GM18517 (cell line): ENCODE data around the gene YIPF7.

Experiments
- ATAC-seq: cut with Tn5 transposase; IDR thresholded peaks from one replicate; pipeline ENCODE4 v1.9.1; 2021; ENCODE audit warnings: mild to moderate bottlenecking, moderate library complexity; ENCODE audit not compliant: unreplicated experiment

Gene YIPF7

DNA sequence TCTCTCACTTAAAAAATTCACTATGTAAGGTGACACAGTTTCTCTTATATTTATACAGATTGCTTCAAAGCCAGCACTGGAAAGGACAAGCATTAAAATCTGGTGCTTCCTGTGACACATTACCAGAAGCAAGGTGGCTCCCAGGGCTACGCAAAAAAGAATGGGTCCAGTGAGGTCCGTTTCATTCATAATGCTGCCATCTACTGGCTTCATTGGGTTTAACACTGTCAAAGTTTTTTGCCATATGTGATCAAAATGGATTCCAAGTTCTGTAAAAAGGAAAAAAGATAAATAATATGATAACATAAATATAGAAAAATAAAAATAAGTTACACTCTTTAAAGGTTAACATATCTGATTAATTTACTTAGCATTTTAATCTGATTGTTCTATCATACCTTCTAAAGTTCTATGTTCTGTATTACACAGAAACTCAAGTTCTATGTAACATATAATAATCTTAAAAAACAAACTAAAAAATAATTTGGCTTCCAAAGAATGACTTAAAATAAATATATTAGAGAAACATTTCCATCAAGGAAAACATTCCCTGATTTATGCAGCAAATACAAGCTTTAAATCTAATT, 22.1 kb downstream of the YIPF7 start:
- ATAC-seq: peak; percentile 99

- no peak for ATAC-seq
Measured at GRCh38 chr4:44623676-44624075, 27.7 kb downstream of the YIPF7 start.

GRCh38 chr4:44616621-44617020, 34.8 kb downstream of the YIPF7 start:
- no peak for ATAC-seq

- no peak for ATAC-seq
Measured at GRCh38 chr4:44583393-44583792, 68.0 kb downstream of the YIPF7 start.

- no peak for ATAC-seq
Measured at GRCh38 chr4:44580231-44580630, 71.2 kb downstream of the YIPF7 start.

DNA sequence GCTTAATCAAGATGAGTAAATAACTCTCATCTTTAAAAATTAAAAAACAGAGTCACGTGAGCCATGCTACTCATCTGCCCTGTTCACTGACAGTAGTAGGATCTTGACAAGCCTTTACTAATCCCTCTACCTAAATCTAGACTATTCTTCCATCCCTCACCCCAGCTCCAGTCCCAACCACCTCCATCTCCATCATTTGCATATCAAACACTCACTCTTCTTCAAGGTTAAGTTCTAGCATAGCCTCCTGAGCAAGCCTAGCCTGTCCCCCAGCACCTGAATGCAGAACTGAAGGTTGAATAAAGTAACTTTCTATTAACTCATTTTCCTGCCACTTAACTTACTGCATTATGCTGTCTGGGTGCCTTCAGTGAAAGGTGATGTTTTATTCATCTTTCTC, 72.5 kb downstream of the YIPF7 start:
- ATAC-seq: no peak
